Activated CD4-positive, alpha-beta T cell treated with anti-CD3 and anti-CD28 coated beads, Interleukin-2, Interleukin-6, amounts not matched to agents 100 ng/mL and 50 ng/mL, durations not matched to agents 16 hours and 8 hours (primary cell): ENCODE measurements around the gene FAM8A1.
"Not testable (repeated sequence)": the region's sequence is repeated elsewhere in the genome, so short reads cannot be mapped to it uniquely, and the experiment has no call there.

ENCODE experiments used
- DNase-seq: peaks from one replicate; pipeline ENCODE4 v3.0.0-alpha.2; 2020

The FAM8A1 gene

GRCh38 chr6:17599877-17600526 lies at the start of gene FAM8A1:
Gene FAM8A1, plus strand, starts transcription at chr6:17600302. Its CDS starts 108 bp downstream, at chr6:17600410.
- DNase-seq = peak; percentile 97

DNA sequence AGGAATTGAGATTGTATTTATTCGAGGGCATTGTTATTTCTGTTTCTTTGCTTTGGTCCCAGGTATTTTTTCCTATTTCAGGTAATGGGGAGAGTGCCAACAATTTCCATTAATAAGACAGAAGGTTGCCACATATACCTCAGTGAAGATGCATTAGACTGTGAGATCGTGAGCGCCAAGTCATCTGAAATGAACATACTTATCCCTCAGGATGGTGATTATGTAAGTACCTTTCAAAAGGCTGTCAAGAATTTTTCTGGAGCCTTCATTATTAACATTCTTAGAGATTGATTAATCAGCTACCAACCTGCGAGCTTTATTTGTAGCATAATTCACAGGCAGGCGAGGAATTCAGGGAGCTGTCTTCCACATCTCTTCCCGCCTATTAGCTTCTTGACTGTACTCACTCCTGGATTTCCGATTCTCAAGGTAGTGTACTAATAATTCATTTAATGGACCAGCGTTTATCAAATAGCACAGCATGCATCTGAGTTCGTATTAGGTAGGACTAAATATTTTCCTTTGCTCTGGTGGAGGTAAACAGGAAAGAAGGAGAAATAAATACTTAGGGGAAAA lies 48.6 kb upstream of the FAM8A1 start:
- DNase-seq = no peak

GRCh38 chr6:17552861-17553260 lies 47.2 kb upstream of the FAM8A1 start:
- DNase-seq = no peak

GRCh38 chr6:17556014-17556413 lies 44.1 kb upstream of the FAM8A1 start:
- DNase-seq = no peak

DNA sequence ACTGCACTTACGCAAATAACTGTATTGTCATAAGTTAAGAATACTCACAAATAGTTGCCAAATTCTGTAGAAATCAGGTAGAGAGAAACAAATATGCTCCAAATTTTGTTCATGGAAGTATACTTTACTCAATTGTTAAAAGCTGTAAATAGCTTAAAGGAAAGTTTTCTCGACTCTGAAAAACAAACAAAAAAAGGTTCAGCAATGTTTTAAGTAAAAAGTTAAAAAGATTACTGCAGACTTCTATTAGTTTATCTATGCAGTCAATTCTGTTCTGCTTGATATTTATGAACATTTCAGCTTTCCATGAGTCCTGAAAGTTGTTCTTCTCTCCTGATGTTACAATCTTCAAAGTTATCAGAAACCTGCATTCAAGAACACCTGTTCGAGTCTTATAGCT lies 37.5 kb upstream of the FAM8A1 start:
- no peak for DNase-seq

- no peak for DNase-seq
Observed at GRCh38 chr6:17565399-17565798, 34.7 kb upstream of the FAM8A1 start.

GRCh38 chr6:17574866-17575560 lies 25.1 kb upstream of the FAM8A1 start:
- DNase-seq = no peak

GRCh38 chr6:17577059-17577458 lies 23.0 kb upstream of the FAM8A1 start:
- DNase-seq = no peak

DNA sequence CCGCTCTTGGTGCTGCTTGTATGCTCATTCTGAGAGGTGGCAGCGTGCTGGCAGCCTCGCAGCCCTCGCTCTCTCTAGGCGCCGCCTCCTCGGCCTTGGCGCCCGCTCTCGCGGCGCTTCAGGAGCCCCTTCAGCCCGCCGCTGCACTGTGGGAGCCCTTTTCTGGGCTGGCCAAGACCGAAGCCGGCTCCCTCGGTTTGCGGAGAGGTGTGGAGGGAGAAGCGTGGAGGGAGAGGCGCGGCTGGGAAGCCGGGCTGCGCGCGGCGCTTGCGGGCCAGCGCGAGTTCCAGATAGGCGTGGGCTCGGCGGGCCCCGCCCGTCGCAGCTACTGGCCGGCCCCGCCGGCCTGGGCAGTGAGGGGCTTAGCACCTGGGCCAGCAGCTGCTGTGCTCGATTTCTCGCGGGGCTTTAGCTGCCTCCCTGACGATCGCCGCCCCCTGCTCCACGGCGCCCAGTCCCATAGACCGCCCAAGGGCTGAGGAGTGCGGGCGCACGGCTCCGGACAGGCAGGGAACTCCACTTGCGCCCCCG lies 19.5 kb upstream of the FAM8A1 start:
- peak; percentile 40 for DNase-seq

DNA sequence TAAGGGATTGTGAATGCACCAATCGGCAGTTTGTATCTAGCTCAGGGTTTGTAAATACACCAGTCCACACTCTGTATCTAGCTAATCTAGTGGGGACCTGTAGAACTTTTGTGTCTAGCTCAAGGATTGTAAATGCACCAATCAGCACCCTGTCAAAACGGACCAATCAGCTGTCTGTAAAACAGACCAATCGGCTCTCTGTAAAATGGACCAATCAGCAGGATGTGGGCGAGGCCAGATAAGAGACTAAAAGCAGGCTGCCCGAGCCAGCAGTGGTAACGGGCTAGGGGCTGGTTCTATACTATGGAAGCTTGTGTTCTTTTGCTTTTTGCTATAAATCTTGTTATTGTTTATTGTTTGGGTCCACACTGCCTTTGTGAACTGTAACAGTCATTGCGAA lies 18.8 kb upstream of the FAM8A1 start:
- DNase-seq = not testable (repeated sequence)

DNA sequence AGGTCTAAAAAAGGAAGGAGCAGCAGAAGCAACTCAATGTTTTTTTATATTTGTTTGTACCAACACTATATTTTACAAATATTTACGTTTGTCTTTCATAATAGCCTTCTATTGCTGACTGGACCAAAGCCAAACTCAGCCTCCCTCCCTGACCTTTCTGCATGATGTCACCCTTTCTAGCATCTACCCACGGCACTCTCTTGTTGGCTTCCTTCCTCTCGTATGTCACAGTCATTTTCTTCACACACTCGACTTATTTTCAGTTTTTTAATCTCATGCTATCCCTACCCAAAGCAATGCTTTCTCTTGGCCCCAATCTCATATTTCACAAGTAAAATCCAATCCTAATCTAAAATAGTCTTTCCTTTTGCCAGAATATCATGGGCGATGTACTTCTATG lies 16.3 kb upstream of the FAM8A1 start:
- no peak for DNase-seq

GRCh38 chr6:17584241-17584803 lies 15.8 kb upstream of the FAM8A1 start:
- DNase-seq = peak; percentile 45

DNA sequence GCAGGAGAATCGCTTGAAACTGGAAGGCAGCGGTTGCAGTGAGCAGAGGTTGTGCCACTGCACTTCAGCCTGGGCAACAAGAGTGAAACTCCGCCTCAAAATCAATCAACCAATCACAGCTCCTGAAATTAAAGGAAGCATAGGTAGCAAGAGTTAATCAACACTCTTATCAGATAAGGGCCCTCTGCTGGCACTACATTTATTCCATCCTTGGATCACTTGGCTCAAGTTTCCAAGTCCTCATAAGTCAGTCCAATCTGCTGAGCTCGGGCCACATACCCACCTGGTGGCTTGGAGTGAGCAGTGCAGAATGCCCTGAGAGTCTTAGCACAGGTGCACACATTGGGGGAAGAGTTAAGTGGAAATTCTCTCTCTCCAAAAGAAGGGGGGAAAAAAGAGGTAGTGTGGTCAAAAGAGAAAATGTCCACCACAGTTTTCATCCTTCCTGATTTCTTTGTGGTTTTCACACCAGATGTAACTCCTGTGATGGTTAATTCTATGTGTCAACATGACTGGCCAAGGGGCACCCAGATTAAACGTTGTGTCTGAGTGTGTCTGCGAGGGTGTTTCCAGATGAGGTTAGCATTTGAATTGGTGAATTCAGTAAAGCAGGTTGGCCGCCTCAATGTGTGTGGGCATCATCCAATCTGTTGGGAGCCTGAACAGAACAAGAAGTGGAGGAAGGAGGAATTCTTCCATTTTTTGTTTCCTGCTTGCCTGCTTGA lies 14.2 kb upstream of the FAM8A1 start:
- DNase-seq = no peak

- DNase-seq = not testable (repeated sequence)
Observed at GRCh38 chr6:17586623-17587022, 13.5 kb upstream of the FAM8A1 start.

GRCh38 chr6:17588011-17588410 lies 12.1 kb upstream of the FAM8A1 start:
- DNase-seq = no peak

GRCh38 chr6:17589406-17590096 lies 10.6 kb upstream of the FAM8A1 start:
- no peak for DNase-seq

DNA sequence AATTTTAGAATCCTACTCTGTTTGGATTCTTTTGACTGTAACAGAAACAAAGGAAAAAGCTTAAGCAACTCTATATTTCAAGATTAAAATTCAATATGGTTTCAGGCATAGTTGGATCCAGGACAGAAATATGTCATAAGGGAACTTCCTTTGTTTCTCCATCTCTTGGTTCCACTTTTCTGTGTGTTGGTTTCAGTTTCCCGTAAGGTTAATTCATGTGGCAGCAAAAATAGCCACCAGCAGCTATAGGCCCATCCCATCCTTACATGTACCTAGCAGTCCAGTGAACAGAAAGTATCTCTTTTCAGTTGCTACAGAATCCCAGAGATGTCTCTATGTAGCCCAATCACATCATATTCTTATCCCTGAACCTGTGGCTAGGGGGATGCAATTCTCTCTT lies 8.8 kb upstream of the FAM8A1 start:
- no peak for DNase-seq

- no peak for DNase-seq
Observed at GRCh38 chr6:17593246-17593645, 6.9 kb upstream of the FAM8A1 start.

- DNase-seq = no peak
Observed at GRCh38 chr6:17596085-17596484, 4.0 kb upstream of the FAM8A1 start.

- peak; percentile 43 for DNase-seq
Observed at GRCh38 chr6:17600527-17601385, 654 bp downstream of the FAM8A1 start.

DNA sequence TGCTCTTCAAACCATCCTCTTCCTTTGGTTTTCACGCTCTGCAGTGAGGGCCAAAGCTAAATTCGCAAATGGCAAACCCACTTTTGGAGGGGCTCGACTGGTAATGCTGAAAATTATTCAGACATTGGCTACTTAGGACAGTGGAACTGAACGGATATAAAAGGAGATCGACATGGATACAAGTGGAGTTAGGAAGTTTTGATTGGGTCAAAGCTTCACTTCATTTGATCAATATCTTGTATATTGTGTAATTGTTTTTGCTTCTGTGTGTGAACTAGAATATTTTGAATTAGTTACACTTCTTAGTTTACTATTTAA lies 1.2 kb downstream of the FAM8A1 start:
- no peak for DNase-seq

- DNase-seq = no peak
Observed at GRCh38 chr6:17602888-17603287, 2.8 kb downstream of the FAM8A1 start.
